ENCODE data around the gene CDRT15.

CDRT15 gene

DNA sequence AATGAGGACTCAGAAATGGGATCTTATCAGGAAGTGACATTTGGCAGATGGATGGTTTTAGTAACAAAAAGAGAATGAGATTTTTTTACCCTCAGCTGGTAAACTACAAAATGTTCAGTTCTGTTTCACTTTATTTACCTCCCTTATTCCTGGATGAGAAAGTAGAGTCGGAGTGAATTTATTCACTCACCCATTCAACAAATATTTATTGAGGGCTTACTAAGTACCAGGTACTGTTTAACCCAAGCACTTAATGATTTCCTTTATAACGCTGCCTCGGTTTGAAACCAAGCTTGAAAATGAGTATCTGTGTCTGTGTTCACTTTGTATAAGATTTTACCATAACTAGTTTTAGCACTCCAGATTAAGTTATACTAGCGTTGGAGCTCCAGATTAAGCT, 38.1 kb downstream of the CDRT15 start:
- TF ChIP-seq, protein P1, sequence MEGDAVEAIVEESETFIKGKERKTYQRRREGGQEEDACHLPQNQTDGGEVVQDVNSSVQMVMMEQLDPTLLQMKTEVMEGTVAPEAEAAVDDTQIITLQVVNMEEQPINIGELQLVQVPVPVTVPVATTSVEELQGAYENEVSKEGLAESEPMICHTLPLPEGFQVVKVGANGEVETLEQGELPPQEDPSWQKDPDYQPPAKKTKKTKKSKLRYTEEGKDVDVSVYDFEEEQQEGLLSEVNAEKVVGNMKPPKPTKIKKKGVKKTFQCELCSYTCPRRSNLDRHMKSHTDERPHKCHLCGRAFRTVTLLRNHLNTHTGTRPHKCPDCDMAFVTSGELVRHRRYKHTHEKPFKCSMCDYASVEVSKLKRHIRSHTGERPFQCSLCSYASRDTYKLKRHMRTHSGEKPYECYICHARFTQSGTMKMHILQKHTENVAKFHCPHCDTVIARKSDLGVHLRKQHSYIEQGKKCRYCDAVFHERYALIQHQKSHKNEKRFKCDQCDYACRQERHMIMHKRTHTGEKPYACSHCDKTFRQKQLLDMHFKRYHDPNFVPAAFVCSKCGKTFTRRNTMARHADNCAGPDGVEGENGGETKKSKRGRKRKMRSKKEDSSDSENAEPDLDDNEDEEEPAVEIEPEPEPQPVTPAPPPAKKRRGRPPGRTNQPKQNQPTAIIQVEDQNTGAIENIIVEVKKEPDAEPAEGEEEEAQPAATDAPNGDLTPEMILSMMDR (IDR thresholded peaks at IDR 0.05) = no peak

DNA sequence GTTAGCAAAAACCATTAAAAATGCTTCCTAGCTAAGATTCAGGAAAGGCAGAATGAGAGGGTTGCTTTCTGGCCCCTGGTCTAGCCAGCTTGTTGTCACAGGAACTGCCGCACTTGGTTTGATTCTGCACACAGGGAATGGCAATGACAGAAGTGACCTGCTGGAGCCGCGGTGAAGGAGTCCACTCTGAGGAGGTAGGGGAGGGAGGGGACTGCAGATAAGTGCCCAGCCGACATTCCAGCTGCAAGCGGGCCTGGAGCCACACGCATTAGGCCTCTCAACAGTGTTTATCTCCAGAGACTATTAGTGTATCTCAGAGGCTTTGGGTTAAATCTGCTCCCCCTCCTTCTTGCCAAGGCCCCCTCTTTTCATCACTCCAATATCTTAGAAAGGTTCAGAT, 38.6 kb downstream of the CDRT15 start:
- TF ChIP-seq, protein P1 (IDR thresholded peaks at IDR 0.05) = no peak

GRCh38 chr17:14197586-14197985, 39.1 kb downstream of the CDRT15 start:
- TF ChIP-seq, protein P1 (IDR thresholded peaks at IDR 0.05) = no peak

DNA sequence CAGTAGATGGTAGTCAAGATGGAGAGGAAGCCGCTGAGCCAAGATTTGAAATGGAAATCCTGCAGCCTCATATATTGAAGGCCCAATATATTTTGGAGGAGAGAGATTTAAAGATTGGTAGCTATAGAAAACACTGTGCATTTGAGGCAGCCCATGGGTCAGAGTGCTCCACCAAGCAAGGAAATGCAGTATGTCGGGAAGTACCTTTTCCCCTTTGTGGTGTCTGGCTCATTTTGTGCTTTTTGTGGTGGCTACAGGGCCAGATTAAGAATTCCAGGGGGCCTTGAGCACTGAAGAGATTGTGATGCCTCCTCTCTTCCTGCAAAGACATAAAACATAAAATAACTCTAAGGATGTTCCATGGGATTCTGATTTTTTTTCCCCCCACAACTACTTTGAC, 39.6 kb downstream of the CDRT15 start:
- TF ChIP-seq, protein P1 (IDR thresholded peaks at IDR 0.05) = no peak

DNA sequence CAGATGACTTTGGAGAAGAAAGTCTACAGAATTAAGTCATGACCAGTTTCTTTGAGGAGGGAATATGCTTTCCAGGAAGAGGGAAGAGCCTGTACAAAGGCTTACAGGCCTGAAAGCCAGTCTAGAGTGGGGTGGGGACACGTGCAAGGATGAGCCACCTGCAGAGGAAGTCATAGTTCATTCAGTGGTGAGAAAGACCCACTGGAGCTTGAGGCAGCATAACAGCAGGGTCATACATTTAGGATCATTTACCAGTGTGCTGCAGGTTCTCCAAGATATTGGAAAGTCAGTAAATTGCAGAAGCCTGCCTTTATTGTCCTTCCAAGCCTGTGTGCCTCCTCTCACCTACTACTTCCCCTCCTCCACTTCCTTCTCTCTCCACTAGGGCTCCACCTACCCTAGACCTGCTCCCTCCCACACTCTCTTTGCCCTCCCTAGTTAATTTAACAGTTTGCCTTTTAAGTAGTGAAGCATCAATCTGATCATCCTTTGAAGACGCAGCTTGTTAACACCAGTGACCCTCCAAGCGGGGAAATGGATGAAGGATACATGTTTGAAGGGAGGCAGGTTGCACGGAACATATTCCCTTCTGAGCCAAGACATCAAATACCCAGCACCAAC, 40.2 kb downstream of the CDRT15 start:
- TF ChIP-seq, protein P1 (IDR thresholded peaks at IDR 0.05) = no peak

All from LNCAP (cell line).